GM19438 (cell line): ENCODE data around the gene L3MBTL4.
A peak's percentile ranks its signal among the peaks of the same experiment; 100 is the strongest.
"Not testable (repeated sequence)": the region's sequence is repeated elsewhere in the genome, so short reads cannot be mapped to it uniquely, and the experiment has no call there.

ENCODE experiments used
- ATAC-seq: cut with Tn5 transposase; IDR thresholded peaks from one replicate; pipeline ENCODE4 v1.9.1; 2021; ENCODE audit warnings: low read depth; ENCODE audit not compliant: unreplicated experiment

Gene L3MBTL4

GRCh38 chr18:6414723-6415417 is at the start of gene L3MBTL4:
Gene L3MBTL4, minus strand, starts transcription at chr18:6414911. Its CDS starts 103,286 bp downstream, at chr18:6311625.
- peak; percentile 58 for ATAC-seq

GRCh38 chr18:6452194-6452593 is 37.5 kb upstream of the L3MBTL4 start:
- no peak for ATAC-seq

GRCh38 chr18:6449213-6449612 is 34.5 kb upstream of the L3MBTL4 start:
- ATAC-seq, result peak; percentile 84

- ATAC-seq, result no peak
These were observed 29.9 kb upstream of the L3MBTL4 start for GRCh38 chr18:6444466-6445228.

- no peak for ATAC-seq
These were observed 26.5 kb upstream of the L3MBTL4 start for GRCh38 chr18:6441200-6441599.

DNA sequence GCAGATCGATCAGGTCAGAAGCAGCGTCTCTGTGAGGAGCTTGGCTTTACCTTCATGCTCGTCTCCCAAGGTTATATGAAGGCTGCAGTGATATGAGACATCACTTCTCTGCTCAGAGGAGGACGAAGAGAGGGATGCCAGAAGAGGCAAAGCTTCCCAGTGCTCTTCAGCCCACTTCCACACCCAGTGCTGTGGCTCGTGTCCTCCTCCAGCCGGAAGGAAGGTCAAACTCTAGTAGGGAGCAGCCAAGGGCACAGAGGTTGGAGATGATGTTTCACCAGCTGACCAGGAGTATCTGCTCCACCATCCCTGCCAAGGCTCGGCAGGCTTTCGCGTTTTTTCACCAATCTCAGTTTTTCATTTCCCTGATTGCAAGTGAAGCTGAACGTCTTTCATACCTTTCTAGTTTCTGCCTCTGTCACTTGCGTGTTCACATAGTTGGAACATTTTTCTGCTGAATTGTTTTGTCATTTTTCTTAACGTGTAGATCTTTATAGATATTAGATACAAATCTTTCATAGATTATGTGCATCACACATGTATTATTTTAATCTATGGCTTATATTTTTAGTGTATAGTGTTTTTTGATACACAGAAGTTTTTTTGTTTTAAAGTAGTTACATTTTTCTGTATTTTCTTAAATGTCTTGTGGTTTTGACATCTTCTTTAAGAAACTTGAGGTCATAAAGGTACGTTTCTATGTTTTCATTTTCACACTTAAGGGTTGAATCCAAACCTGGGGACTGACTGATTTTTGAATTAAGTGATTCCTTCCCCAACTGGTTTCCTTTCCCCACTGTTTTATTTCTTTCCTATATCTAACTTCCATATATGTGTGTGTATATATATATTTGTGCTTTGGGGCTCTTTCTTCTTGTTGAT is 23.5 kb upstream of the L3MBTL4 start:
- ATAC-seq, result no peak

DNA sequence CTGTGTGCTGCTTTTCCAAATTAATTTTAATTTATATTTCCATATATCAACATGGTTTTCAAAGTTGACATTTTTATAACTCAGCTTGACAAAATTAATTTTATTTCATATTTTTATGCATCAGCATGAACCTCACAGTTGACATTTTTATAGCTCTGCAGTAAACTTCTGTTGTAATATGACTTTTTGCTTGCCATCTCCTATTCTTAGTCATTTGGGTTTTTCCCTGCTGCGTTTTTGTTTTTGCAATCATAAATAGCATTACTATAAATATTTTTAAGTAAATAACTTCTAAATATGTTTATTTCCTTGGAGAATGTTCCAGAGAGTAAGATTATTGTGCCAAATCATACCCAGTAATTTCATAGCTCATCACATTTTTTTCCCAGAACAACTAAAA is 21.0 kb upstream of the L3MBTL4 start:
- no peak for ATAC-seq

GRCh38 chr18:6434987-6435709 is 20.4 kb upstream of the L3MBTL4 start:
- no peak for ATAC-seq

DNA sequence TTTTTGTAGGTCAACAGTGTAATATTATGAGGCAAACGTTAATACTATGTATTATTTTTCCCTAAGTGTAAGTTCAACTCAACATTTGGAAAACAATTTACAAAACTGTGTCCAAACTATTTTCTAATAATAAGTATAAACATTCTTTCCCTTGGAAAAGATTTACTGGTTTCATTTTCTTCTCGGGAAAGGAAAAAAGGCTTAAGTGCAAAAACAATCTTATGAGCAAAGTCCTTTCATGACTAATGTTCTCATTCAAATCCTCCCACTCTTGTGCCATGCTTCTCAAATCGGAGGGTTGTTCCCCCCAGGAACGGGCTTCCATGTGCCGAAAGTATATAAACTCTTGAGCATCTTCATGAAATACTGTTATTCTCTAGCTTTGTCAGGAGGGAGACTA is 19.8 kb upstream of the L3MBTL4 start:
- ATAC-seq, result no peak

- ATAC-seq, result no peak
These were observed 17.1 kb upstream of the L3MBTL4 start for GRCh38 chr18:6431659-6432318.

GRCh38 chr18:6428851-6429395 is 14.2 kb upstream of the L3MBTL4 start:
- no peak for ATAC-seq

GRCh38 chr18:6427286-6427685 is 12.6 kb upstream of the L3MBTL4 start:
- ATAC-seq, result no peak

DNA sequence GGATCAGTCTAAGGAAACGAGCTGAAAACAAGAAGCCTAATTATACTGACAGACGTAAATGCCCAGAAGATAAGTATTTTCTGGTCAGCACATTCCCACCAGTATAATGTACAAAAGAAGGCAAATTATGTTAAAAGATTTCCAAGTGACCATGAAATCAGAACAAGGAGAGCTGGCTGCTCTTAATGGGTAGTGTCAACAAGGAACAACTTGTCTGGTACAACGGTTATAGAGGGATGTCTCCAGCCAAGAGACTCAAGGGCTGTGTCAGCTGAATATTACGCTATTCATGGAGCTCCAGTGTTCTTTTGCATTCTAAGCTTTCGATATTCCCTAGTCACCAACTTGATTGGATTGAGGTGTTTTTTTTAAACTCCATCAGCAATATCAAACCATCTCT is 8.6 kb upstream of the L3MBTL4 start:
- ATAC-seq, result no peak

DNA sequence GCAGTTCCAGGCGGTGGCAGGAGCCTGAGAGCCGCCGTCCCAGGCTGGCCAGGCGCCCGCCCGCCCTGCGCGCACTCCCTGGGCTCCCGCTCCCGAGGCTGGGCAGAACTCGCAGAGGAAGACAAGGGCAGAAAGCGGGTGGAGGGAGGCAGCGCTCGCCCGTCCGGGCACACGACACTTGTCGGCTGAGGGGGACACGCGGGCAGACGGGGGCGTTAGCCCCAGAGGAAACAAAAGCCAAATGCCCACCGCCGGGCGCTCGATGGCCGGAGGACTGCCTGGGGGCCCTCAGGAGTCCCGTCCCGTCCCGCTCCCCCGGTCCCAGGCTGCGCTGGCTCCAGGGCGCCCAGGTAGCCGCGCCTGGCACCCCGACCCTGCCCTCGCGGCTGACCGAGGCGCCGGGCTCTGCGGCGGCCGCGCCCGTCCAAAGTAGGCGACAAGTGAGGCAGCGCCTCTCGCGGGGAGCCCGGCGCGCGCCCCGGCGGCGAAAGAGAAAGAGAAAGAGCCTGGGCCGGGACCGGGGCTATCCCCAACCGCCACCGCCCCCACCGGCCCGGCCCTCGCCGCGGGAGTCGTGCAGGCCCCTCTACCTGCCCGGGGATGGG is 491 bp downstream of the L3MBTL4 start:
- ATAC-seq, result peak; percentile 80

DNA sequence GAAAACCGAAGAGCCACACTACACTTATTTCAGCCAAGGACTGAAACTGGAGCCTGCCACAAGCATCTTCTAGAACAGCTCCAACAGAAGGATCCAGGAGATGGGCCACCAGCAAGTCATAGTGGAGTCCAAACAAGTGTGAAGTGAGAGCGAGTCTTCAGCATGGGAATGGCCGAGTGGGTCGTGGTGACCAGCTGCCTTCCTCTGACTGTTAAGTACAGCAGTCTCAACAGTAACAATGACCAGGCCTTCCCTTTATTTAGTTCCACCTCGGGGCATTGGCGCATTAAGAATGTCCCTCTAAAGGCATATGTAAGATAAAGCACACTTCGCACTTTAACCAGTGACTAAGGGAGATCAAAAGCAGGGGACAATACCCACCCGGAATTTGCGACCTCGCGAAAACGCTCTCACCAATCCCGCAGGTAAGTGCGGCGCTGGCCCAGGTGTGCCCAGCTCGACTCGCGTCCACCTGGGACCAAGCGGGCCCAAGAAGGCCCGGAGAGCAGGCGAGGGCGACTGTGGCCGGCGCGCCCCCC is 1.1 kb downstream of the L3MBTL4 start:
- no peak for ATAC-seq

GRCh38 chr18:6412933-6413472 is 1.7 kb downstream of the L3MBTL4 start:
- ATAC-seq, result no peak

GRCh38 chr18:6411382-6411781 is 3.3 kb downstream of the L3MBTL4 start:
- ATAC-seq, result no peak

GRCh38 chr18:6409933-6410332 is 4.8 kb downstream of the L3MBTL4 start:
- no peak for ATAC-seq

- ATAC-seq, result not testable (repeated sequence)
These were observed 6.2 kb downstream of the L3MBTL4 start for GRCh38 chr18:6408543-6408942.
